Measurements from ENCODE around the gene KLHL7. TPM values are rescaled to one million over a fixed set of nuclear protein-coding genes. Genes with fewer than 3 reads are reported as not detected.

Gene KLHL7
- total RNA-seq, 1 experiment from 2014 or later = 33.8 TPM

DNA sequence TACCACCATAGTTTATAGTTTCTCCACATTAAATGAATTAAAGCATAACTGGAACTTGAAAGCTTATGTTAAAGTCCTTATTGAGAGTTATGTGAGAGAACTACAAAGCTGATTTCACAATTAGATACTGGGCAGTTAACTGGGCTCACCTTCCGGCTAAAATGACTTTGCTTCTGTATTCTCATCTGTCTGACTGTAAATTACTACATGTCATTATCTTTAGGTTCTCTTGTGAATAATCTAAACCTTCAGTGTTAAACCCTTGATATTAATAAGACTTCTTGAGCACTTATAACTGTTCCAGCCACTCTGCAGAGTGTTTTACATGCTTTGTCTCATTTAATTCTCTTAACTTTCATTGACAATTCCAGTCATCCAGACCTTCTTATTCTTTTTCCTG lies 3.9 kb downstream of the KLHL7 start:
- no peaks in the 10 kb centered on the region for H3K9me3 ChIP-seq (ENCODE audit: control insufficient read depth, insufficient read depth, low read depth, low read length)
- POLR2A ChIA-PET = no interaction called here

GRCh38 chr7:23114896-23115295 lies 9.3 kb downstream of the KLHL7 start:
- Histone ChIP-seq H3K4me1 (ENCODE audit: control insufficient read depth, insufficient read depth, low read length) (no peaks in the 10 kb centered on the region), H3K9me3 (ENCODE audit: control insufficient read depth, insufficient read depth, low read depth, low read length) (no peaks in the 10 kb centered on the region), H3K27ac (ENCODE audit: low read length) (no peak overlapping the region), H3K4me3 (ENCODE audit: low read depth in 2 of 2, low read length in 2 of 2) (no peak overlapping the region), H3K27me3 (ENCODE audit: control insufficient read depth, insufficient read depth, low read length) (no peaks in the 10 kb centered on the region), H3K36me3 (ENCODE audit: control insufficient read depth, insufficient read depth, low read length) (no peaks in the 10 kb centered on the region)
- in situ Hi-C loops (cut with HindIII; ENCODE audit: low pct_unique_long_range_greater_than_20kb, low sequenced_read_pairs) = no loop called here
- ATAC-seq (no peak), DNase-seq (ENCODE audit: low read depth, low spot score) (no peak)
- BruUV-seq (replicated peaks) = no TSS peak
- TF ChIP-seq, protein P1, sequence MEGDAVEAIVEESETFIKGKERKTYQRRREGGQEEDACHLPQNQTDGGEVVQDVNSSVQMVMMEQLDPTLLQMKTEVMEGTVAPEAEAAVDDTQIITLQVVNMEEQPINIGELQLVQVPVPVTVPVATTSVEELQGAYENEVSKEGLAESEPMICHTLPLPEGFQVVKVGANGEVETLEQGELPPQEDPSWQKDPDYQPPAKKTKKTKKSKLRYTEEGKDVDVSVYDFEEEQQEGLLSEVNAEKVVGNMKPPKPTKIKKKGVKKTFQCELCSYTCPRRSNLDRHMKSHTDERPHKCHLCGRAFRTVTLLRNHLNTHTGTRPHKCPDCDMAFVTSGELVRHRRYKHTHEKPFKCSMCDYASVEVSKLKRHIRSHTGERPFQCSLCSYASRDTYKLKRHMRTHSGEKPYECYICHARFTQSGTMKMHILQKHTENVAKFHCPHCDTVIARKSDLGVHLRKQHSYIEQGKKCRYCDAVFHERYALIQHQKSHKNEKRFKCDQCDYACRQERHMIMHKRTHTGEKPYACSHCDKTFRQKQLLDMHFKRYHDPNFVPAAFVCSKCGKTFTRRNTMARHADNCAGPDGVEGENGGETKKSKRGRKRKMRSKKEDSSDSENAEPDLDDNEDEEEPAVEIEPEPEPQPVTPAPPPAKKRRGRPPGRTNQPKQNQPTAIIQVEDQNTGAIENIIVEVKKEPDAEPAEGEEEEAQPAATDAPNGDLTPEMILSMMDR (IDR thresholded peaks at IDR 0.05) = no peak
- ChIA-PET CTCF (interaction anchor here (0.5 kb wide), 1 partner anchor 9 kb away, joined by 3 read pairs; no protein-coding TSS in a partner anchor), POLR2A (interaction anchor here (0.5 kb wide), 1 partner anchor 250 kb away, joined by 3 read pairs; no protein-coding TSS in a partner anchor)
- intact Hi-C loops (cut with micrococcal nuclease; ENCODE audit: unreplicated experiment) = no loop called here

More for the DNA sequence above, 3.9 kb downstream of the KLHL7 start:
- no peak for ATAC-seq
- Histone ChIP-seq H3K27me3 (ENCODE audit: control insufficient read depth, insufficient read depth, low read length) (no peaks in the 10 kb centered on the region), H3K4me1 (ENCODE audit: control insufficient read depth, insufficient read depth, low read length) (peaks cover 17% of the 10 kb centered on the region), H3K36me3 (ENCODE audit: control insufficient read depth, insufficient read depth, low read length) (no peaks in the 10 kb centered on the region; the same call in 1 of the 2 replicates), H3K4me3 (ENCODE audit: low read depth in 2 of 2, low read length in 2 of 2) (no peak overlapping the region), H3K27ac (ENCODE audit: low read length) (no peak overlapping the region)
- BruUV-seq (replicated peaks) = no TSS peak
- in situ Hi-C loops (cut with HindIII; ENCODE audit: low pct_unique_long_range_greater_than_20kb, low sequenced_read_pairs) = no loop called here
- intact Hi-C loops (cut with micrococcal nuclease; ENCODE audit: unreplicated experiment) = loop anchor here (5.0 kb wide), 1 partner anchor 73 kb away; the partner anchor contains the start of gene NUP42
- TF ChIP-seq, protein P2, sequence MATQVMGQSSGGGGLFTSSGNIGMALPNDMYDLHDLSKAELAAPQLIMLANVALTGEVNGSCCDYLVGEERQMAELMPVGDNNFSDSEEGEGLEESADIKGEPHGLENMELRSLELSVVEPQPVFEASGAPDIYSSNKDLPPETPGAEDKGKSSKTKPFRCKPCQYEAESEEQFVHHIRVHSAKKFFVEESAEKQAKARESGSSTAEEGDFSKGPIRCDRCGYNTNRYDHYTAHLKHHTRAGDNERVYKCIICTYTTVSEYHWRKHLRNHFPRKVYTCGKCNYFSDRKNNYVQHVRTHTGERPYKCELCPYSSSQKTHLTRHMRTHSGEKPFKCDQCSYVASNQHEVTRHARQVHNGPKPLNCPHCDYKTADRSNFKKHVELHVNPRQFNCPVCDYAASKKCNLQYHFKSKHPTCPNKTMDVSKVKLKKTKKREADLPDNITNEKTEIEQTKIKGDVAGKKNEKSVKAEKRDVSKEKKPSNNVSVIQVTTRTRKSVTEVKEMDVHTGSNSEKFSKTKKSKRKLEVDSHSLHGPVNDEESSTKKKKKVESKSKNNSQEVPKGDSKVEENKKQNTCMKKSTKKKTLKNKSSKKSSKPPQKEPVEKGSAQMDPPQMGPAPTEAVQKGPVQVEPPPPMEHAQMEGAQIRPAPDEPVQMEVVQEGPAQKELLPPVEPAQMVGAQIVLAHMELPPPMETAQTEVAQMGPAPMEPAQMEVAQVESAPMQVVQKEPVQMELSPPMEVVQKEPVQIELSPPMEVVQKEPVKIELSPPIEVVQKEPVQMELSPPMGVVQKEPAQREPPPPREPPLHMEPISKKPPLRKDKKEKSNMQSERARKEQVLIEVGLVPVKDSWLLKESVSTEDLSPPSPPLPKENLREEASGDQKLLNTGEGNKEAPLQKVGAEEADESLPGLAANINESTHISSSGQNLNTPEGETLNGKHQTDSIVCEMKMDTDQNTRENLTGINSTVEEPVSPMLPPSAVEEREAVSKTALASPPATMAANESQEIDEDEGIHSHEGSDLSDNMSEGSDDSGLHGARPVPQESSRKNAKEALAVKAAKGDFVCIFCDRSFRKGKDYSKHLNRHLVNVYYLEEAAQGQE (IDR thresholded peaks at IDR 0.05; ENCODE audit: insufficient read depth in 1 of 2, low read depth in 2 of 2, low read length in 1 of 2) = no peak
- TF ChIP-seq, protein P1 (IDR thresholded peaks at IDR 0.05) = no peak
- no peak for TF ChIP-seq TCF7L2 (IDR thresholded peaks at IDR 0.05; ENCODE audit: low read depth, low read length)
- CTCF ChIA-PET = no interaction called here
- DNase-seq (ENCODE audit: low read depth, low spot score) = no peak

DNA sequence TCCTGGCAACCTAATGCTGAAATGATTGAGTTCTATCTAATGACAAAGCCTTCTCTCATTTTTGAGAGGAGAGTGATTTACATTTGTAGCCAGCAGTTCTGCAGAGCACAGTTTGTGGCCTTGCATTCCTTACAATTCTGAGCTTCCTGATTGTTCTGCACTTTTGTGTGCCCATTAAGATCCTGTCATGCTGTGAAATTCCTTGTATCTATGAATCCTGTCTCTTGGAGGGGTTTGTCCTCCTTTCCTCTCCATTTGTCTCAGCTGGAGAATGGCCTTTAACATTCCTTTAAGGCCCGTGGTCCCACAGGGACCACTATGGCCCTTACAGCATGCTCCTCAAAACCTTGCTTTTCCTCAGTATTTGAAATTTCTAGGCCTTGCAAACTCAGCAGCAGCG lies 10.4 kb downstream of the KLHL7 start:
- ChIA-PET CTCF (no interaction called here), POLR2A (no interaction called here)
- ATAC-seq (no peak), DNase-seq (ENCODE audit: low read depth, low spot score) (no peak)
- H3K9me3 ChIP-seq (ENCODE audit: control insufficient read depth, insufficient read depth, low read depth, low read length) = no peaks in the 10 kb centered on the region
- no peak overlapping the region for H3K27ac ChIP-seq (ENCODE audit: low read length)
- no peak for TF ChIP-seq TCF7L2 (IDR thresholded peaks at IDR 0.05; ENCODE audit: low read depth, low read length)
- no peak for TF ChIP-seq POLR2AphosphoS5 (IDR thresholded peaks at IDR 0.05; ENCODE audit: low read depth, low read length)
- TF ChIP-seq, protein P1 (IDR thresholded peaks at IDR 0.05) = no peak
- no peaks in the 10 kb centered on the region for H3K36me3 ChIP-seq (ENCODE audit: control insufficient read depth, insufficient read depth, low read length)
- H3K27me3 ChIP-seq (ENCODE audit: control insufficient read depth, insufficient read depth, low read length) = no peaks in the 10 kb centered on the region
- H3K4me3 ChIP-seq (ENCODE audit: low read depth in 2 of 2, low read length in 2 of 2) = no peak overlapping the region
- in situ Hi-C loops (cut with HindIII; ENCODE audit: low pct_unique_long_range_greater_than_20kb, low sequenced_read_pairs) = no loop called here
- intact Hi-C loops (cut with micrococcal nuclease; ENCODE audit: unreplicated experiment) = no loop called here
- H3K4me1 ChIP-seq (ENCODE audit: control insufficient read depth, insufficient read depth, low read length) = no peaks in the 10 kb centered on the region
- no TSS peak for BruUV-seq (replicated peaks)
